Activated gamma-delta T cell (primary cell): ENCODE measurements around the gene CCER1.

Experiments
- DNase-seq: peaks from one replicate; lab custom pipeline; 2025; lab: John Stamatoyannopoulos, UW

CCER1 gene

DNA sequence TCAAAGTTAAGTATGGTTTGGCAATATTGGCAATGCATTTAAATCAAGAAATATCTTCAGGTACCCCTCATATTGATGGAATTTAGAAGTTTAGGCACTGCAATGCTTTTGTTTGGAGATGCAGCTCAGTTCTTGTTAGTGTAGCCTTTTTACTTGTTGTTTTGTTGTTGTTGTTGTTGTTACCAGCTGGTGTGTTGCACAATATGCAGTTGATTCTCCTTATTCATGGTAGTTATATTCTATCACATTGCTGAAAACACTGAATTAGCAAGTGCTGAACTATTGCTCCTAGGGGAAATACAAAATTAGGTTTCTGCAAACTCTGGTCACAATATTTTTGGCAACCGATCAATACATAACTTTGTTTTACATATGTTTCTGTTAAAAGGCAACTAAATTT, 34.8 kb downstream of the CCER1 start:
- no peak for DNase-seq

- DNase-seq = no peak
Observed at GRCh38 chr12:90917431-90917830, 37.5 kb downstream of the CCER1 start.

DNA sequence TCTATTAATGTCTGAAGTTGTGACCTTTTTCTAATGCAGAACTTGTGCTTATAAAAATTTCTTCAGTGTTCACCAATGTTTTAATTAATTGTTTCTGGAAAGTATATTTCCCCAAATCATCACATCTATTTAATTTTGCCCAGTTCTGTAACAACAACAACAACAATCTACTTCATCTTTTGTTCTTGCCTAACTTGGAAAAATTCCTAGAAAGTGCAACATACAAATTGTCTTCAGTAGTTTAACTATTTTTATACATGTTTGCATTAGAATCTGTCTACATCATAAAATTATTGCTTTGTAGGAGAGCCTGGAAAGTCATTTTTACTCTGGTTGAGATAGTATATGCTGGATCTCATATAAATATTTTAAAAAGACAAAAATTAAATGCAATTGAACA, 38.5 kb downstream of the CCER1 start:
- no peak for DNase-seq

GRCh38 chr12:90915353-90915752, 39.6 kb downstream of the CCER1 start:
- no peak for DNase-seq

DNA sequence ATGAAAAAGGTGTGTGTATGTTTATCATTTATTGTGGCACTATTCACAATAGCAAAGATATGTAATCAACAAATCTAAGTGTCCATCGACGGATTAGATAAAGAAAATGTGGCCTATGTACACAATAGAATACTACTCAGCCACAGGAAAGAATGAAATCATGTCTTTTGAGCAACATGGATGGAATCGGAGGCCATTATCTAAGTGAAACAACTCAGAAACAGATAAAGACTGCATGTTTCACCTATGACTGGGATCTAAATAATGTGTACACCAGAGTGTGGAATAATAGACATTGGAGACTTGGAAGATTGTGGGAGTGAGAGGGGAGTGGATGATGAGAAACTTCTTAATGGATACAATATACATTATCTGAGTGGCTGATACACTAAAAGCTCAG, 44.0 kb downstream of the CCER1 start:
- DNase-seq = no peak

DNA sequence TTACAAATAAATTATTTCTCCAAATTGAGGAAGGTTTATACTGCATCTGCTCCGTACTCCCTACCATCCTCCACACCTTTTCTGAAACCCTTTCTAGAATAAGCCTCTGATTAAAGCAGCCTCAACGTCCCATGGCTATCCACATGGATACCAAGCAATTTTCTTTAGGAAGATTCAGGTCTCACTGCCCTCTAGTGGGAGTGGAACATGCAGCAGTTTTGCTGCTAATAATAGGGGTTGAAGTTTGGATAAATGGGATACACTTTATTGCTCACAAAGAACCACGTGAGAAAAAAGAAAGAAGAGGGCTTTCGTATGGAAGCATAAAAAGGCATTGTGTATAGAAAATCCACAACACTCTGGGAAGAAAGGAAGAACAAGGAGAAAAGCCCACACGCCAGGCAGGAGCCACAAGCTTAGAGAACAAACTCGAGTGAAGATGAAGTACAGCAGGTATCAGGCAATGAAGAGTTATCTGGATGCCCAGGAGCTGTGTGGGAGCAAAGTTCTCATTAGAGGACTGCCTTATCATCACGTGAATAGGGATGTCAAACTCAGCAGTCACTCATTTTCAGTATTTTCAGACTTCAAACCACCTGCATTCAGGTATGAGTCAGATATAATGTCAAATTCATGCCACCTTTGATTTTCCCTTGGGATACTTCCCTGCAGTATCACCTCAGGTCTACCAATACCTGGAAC, 45.8 kb downstream of the CCER1 start:
- DNase-seq = no peak

- DNase-seq = no peak
Observed at GRCh38 chr12:90908465-90908864, 46.5 kb downstream of the CCER1 start.

DNA sequence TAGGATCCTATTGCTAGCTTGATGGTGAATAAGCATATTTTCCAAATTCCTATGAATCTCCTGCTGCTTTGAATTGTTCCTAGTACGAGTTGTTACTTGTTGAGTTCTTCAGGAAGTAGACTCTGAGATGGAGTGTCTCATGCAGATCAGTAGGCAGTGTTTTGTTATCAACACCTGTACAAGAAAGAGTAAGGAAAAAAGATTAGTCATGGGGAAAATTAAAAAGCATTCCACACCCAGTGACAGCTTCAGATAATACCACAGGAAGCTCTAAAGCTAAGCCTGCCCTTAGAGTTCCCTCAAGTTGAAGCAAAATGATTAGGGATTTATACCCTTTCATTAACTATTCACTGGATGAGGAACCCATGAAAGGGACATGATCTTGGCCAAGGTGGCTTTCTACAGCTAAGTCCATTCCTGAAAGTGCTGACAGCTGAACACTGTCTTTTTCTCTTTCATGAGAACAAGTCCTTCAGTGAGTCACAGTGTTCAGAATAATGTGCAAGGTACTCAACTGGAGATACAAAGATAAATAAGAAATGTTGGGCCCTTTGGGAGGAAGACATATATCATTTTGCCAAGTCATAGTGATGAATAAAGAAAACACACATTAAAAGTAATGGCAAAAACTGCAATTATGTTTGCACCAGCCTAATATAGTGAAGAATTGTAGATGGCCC, 49.1 kb downstream of the CCER1 start:
- DNase-seq = no peak

DNA sequence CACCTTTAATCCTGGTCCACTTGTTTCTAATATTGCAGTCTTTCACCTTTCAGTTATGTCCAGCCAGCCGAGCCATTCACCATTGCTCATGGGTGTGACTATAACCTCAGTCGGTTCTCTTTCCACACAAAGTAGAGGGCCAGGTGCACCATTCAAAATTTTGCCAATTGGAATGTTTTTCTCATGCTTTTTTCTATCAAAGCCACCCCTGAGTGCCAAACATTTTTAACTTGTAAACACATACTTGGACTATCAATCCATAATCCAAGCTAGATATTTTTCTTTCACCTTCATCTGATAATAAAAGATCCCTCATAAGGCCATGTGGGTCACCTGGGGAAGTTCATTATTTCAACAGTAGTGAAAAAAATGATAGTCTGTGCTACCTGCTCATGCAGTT, 52.4 kb downstream of the CCER1 start:
- no peak for DNase-seq
